H9 (cell line): Measurements from ENCODE around the gene MAN1A1. TPM values are rescaled to one million over a fixed set of nuclear protein-coding genes. Genes with fewer than 3 reads are reported as not detected.

Experiments
- DNase-seq: peaks from one replicate; pipeline ENCODE4 v3.0.0-alpha.2; 2017
- H2AFZ ChIP-seq: one replicate; pipeline ENCODE4 v1.6.1; 2013; ENCODE audit warnings: mild to moderate bottlenecking, low read length, control low read depth, moderate library complexity
- H2AK5ac ChIP-seq: 2 replicates; pipeline ENCODE4 v1.6.1; 2013; ENCODE audit warnings: low read length, control low read depth, mixed read lengths; ENCODE audit not compliant: insufficient read length
- H2BK120ac ChIP-seq: one replicate; pipeline ENCODE4 v1.6.1; 2013; ENCODE audit warnings: low read depth, mild to moderate bottlenecking, low read length, control low read depth, inconsistent platforms; ENCODE audit not compliant: poor library complexity, severe bottlenecking
- H2BK12ac ChIP-seq: 2 replicates; pipeline ENCODE4 v1.6.1; 2013; ENCODE audit warnings: low read length, control low read depth, mixed read lengths, low read depth; ENCODE audit not compliant: insufficient read length
- H2BK15ac ChIP-seq: 2 replicates; pipeline ENCODE4 v1.6.1; 2013; ENCODE audit warnings: low read depth, low read length, control low read depth
- H2BK20ac ChIP-seq: one replicate; pipeline ENCODE4 v1.6.1; 2013; ENCODE audit warnings: low read depth, mild to moderate bottlenecking, low read length, control low read depth, inconsistent platforms; ENCODE audit not compliant: poor library complexity, severe bottlenecking
- H2BK5ac ChIP-seq: 2 replicates; pipeline ENCODE4 v1.6.1; 2013; ENCODE audit warnings: low read length, control low read depth, mixed read lengths; ENCODE audit not compliant: insufficient read length
- H3K14ac ChIP-seq: 2 replicates; pipeline ENCODE4 v1.6.1; 2013; ENCODE audit warnings: low read length, control low read depth; ENCODE audit not compliant: insufficient read depth
- H3K18ac ChIP-seq: 2 replicates; pipeline ENCODE4 v1.6.1; 2013; ENCODE audit warnings: low read depth, mild to moderate bottlenecking, mixed read lengths, low read length, control low read depth; ENCODE audit not compliant: insufficient read length
- H3K23ac ChIP-seq: 2 replicates; pipeline ENCODE4 v1.6.1; 2013; ENCODE audit warnings: low read length, control low read depth, mixed read lengths, low read depth; ENCODE audit not compliant: insufficient read length
- H3K23me2 ChIP-seq: 2 replicates; pipeline ENCODE4 v1.6.1; 2013; ENCODE audit warnings: low read depth, mild to moderate bottlenecking, mixed read lengths, low read length, control low read depth; ENCODE audit not compliant: insufficient read length, poor library complexity, severe bottlenecking
- H3K27ac ChIP-seq: 2 replicates; pipeline ENCODE4 v1.5.1; 2013; ENCODE audit warnings: low read length, control low read depth, mixed read lengths, low read depth; ENCODE audit not compliant: insufficient read length
- H3K27me3 ChIP-seq: 2 replicates; pipeline ENCODE4 v1.6.1; 2013; ENCODE audit warnings: low read length, control low read depth, inconsistent platforms; ENCODE audit not compliant: insufficient read depth
- H3K4ac ChIP-seq: 2 replicates; pipeline ENCODE4 v1.6.1; 2013; ENCODE audit warnings: low read depth, mild to moderate bottlenecking, control low read depth, inconsistent platforms, low read length, moderate library complexity
- H3K4me1 ChIP-seq: 2 replicates; pipeline ENCODE4 v1.6.1; 2013; ENCODE audit warnings: low read length, control low read depth, inconsistent platforms; ENCODE audit not compliant: insufficient read depth
- H3K4me2 ChIP-seq: 2 replicates; pipeline ENCODE4 v1.6.1; 2013; ENCODE audit warnings: low read length, control low read depth, mixed read lengths; ENCODE audit not compliant: insufficient read length, insufficient read depth
- H3K56ac ChIP-seq: 2 replicates; pipeline ENCODE4 v1.6.1; 2013; ENCODE audit warnings: low read depth, mild to moderate bottlenecking, mixed read lengths, low read length, control low read depth; ENCODE audit not compliant: insufficient read length
- H3K79me1 ChIP-seq: 2 replicates; pipeline ENCODE4 v1.6.1; 2013; ENCODE audit warnings: low read depth, mild to moderate bottlenecking, moderate library complexity, low read length, control low read depth, inconsistent platforms; ENCODE audit not compliant: insufficient read depth, poor library complexity, severe bottlenecking
- H3K79me2 ChIP-seq: 2 replicates; pipeline ENCODE4 v1.6.1; 2013; ENCODE audit warnings: low read length, control low read depth, inconsistent platforms; ENCODE audit not compliant: insufficient read depth
- H3K9ac ChIP-seq: 2 replicates; pipeline ENCODE4 v1.6.1; 2013; ENCODE audit warnings: low read length, control low read depth, mixed read lengths; ENCODE audit not compliant: insufficient read length; ENCODE audit errors: extremely low read depth
- H3K9me3 ChIP-seq: one replicate; pipeline ENCODE4 v1.6.1; 2013; ENCODE audit warnings: low read depth, low read length, inconsistent platforms; ENCODE audit not compliant: control insufficient read depth
- H3T11ph ChIP-seq: one replicate; pipeline ENCODE4 v1.6.1; 2013; ENCODE audit warnings: mild to moderate bottlenecking, low read length, control low read depth, inconsistent platforms
- H4K20me1 ChIP-seq: one replicate; pipeline ENCODE4 v1.6.1; 2013; ENCODE audit not compliant: control insufficient read depth, insufficient read length, insufficient read depth
- H4K5ac ChIP-seq: 2 replicates; pipeline ENCODE4 v1.6.1; 2013; ENCODE audit warnings: low read depth, mild to moderate bottlenecking, mixed read lengths, low read length, control low read depth; ENCODE audit not compliant: insufficient read length
- H4K8ac ChIP-seq: replicated peaks from 2 replicates; pipeline ENCODE4 v1.6.1; 2013; ENCODE audit warnings: low read length, control low read depth, mixed read lengths, low read depth; ENCODE audit not compliant: insufficient read length
- H4K91ac ChIP-seq: 2 replicates; pipeline ENCODE4 v1.6.1; 2013; ENCODE audit warnings: low read depth, mild to moderate bottlenecking, moderate library complexity, mixed read lengths, low read length, control low read depth; ENCODE audit not compliant: insufficient read length
- H3K27ac Mint-ChIP-seq, 3 experiments: 2 replicates in 2 of 3; 3 replicates in 1 of 3; pipeline ENCODE4 v1.8.0; 2020 to 2021; ENCODE audit warnings: mixed read lengths in 3 of 3, mild to moderate bottlenecking in 1 of 3, moderate library complexity in 1 of 3
- H3K27me3 Mint-ChIP-seq: 2 replicates; pipeline ENCODE4 v1.8.0; 2021; ENCODE audit warnings: low read depth, mild to moderate bottlenecking, moderate library complexity, mixed read lengths
- H3K36me3 Mint-ChIP-seq, 3 experiments: 2 replicates in 2 of 3; 3 replicates in 1 of 3; pipeline ENCODE4 v1.8.0; 2020 to 2021; ENCODE audit warnings: low read depth in 3 of 3, mixed read lengths in 3 of 3; ENCODE audit not compliant: insufficient read depth in 1 of 3
- H3K4me1 Mint-ChIP-seq, 2 experiments: 2 replicates each; pipeline ENCODE4 v1.8.0; 2020; ENCODE audit warnings: mixed read lengths in 2 of 2
- H3K4me3 Mint-ChIP-seq, 2 experiments: 2 replicates in 1 of 2; 3 replicates in 1 of 2; pipeline ENCODE4 v1.8.0; 2020 to 2021; ENCODE audit warnings: mild to moderate bottlenecking in 2 of 2, mixed read lengths in 2 of 2, moderate library complexity in 1 of 2
- H3K9me3 Mint-ChIP-seq, 2 experiments: 2 replicates in 1 of 2; 3 replicates in 1 of 2; pipeline ENCODE4 v1.8.0; 2020; ENCODE audit warnings: mild to moderate bottlenecking in 2 of 2, mixed read lengths in 2 of 2, moderate library complexity in 1 of 2
- CTCF ChIP-seq: fragments of 200-600 bp; sonication (generic); conservative IDR thresholded peaks from 3 replicates; pipeline ENCODE4 v1.8.0; 2021; ENCODE audit warnings: antibody characterized with exemption, mild to moderate bottlenecking
- WGBS: extraction: QIAGEN DNeasy Blood & Tissue Kit; methylation state at CpG from one replicate; pipeline ENCODE4 v1.1.7; 2013; ENCODE audit warnings: missing lambda C conversion rate, low lambda C conversion rate, mixed read lengths; ENCODE audit not compliant: insufficient read length; ENCODE audit errors: extremely low coverage; 5-methylcytosine and 5-hydroxymethylcytosine counted together
- total RNA-seq: library from RNA; stranded (reverse); gene quantifications from 2 replicates; pipeline ENCODE4 v1.2.1, GENCODE V29; 2021

MAN1A1 gene
- total RNA-seq, 1 experiment from 2014 or later, result 1.6 TPM

GRCh38 chr6:119257726-119258125, 91.8 kb downstream of the MAN1A1 start:
- Histone ChIP-seq H3K56ac (no peak overlapping the region), H2BK5ac (no peak overlapping the region), H2BK15ac (no peak overlapping the region), H2BK12ac (no peak overlapping the region), H3K4me1 (no peaks in the 10 kb centered on the region; the same call in 1 of the 2 replicates), H4K91ac (no peak overlapping the region), H3K27ac (no peak overlapping the region), H3K9me3 (no peaks in the 10 kb centered on the region), H4K20me1 (no peaks in the 10 kb centered on the region), H3T11ph (no peak overlapping the region), H3K14ac (no peak overlapping the region), H3K79me1 (no peaks in the 10 kb centered on the region), H3K27me3 (no peaks in the 10 kb centered on the region), H2BK20ac (no peak overlapping the region), H4K5ac (no peak overlapping the region), H3K23ac (no peak overlapping the region), H3K4me2 (no peak overlapping the region), H3K9ac (no peak overlapping the region), H2AK5ac (no peak overlapping the region), H3K18ac (no peak overlapping the region), H2AFZ (no peak overlapping the region), H3K4ac (no peak overlapping the region), H2BK120ac (no peak overlapping the region), H4K8ac (no peak overlapping the region), H3K79me2 (no peaks in the 10 kb centered on the region), H3K23me2 (no peaks in the 10 kb centered on the region)
- Mint-ChIP-seq H3K27me3 (no peaks in the 10 kb centered on the region), H3K27ac (no peak overlapping the region), H3K4me3 (no peak overlapping the region), H3K4me1 (peaks cover 4% of the 10 kb centered on the region in 2 experiments; a peak in 3 of 4 replicates), H3K9me3 (no peaks in the 10 kb centered on the region), H3K36me3 (peaks cover 0 to under 1% (median 0%) of the 10 kb centered on the region in 3 experiments; a peak in 1 of 7 replicates)
- no peak for DNase-seq
- no CpG with 5 or more reads among the region's 1 CpG for WGBS
- no peak for TF ChIP-seq CTCF
